Activated T-cell treated with anti-CD3 and anti-CD28 coated beads, Interleukin-2, amount 50 U/mL, for 72 hours (primary cell): ENCODE results near the gene TNRC6B. TPM values are rescaled to one million over a fixed set of nuclear protein-coding genes. Genes with fewer than 3 reads are reported as not detected.
"Not testable (repeated sequence)": the region's sequence is repeated elsewhere in the genome, so short reads cannot be mapped to it uniquely, and the experiment has no call there.

Experiments used
- ATAC-seq, 2 donors: fragments of 150-1000 bp; cut with Tn5 transposase; replicated peaks in 1 of 2; 2 replicates each; pipeline ENCODE4 v1.10.0; 2021; ENCODE audit warnings: moderate library complexity in 2 of 2, mild to moderate bottlenecking in 1 of 2
- DNase-seq, 2 donors: peaks; one replicate each; pipeline ENCODE4 v3.0.0; 2021 to 2022; ENCODE audit warnings: mixed read lengths in 1 of 2
- H3K27ac Mint-ChIP-seq: one replicate; pipeline ENCODE4 v1.8.0; 2022; ENCODE audit warnings: mild to moderate bottlenecking, moderate library complexity, mixed read lengths
- H3K27me3 Mint-ChIP-seq: one replicate; pipeline ENCODE4 v1.8.0; 2022; ENCODE audit warnings: low read depth, mixed read lengths
- H3K36me3 Mint-ChIP-seq, 2 donors: one replicate each; pipeline ENCODE4 v1.8.0; 2022; ENCODE audit warnings: mixed read lengths in 2 of 2, mild to moderate bottlenecking in 1 of 2; ENCODE audit not compliant: insufficient read depth in 2 of 2
- H3K4me1 Mint-ChIP-seq: one replicate; pipeline ENCODE4 v1.8.0; 2022; ENCODE audit warnings: low read depth, mixed read lengths
- H3K4me3 Mint-ChIP-seq, 2 donors: one replicate each; pipeline ENCODE4 v1.8.0; 2022; ENCODE audit warnings: mild to moderate bottlenecking in 2 of 2, mixed read lengths in 2 of 2, moderate library complexity in 2 of 2
- H3K9me3 Mint-ChIP-seq, 2 donors: one replicate each; pipeline ENCODE4 v1.8.0; 2022; ENCODE audit warnings: mixed read lengths in 2 of 2
- total RNA-seq, 2 donors: library from RNA; stranded (reverse); gene quantifications; one replicate each; pipeline ENCODE4 v1.2.3, GENCODE V29; 2022

Gene TNRC6B
- total RNA-seq, 2 donors from 2014 or later: 62.5 to 65.3 TPM

GRCh38 chr22:40190501-40190900, 12.8 kb downstream of the TNRC6B start:
- H3K36me3 Mint-ChIP-seq: peaks cover 2 to 5% of the 10 kb centered on the region in 2 donors

GRCh38 chr22:40193429-40194421, 16.0 kb downstream of the TNRC6B start:
- Mint-ChIP-seq H3K27me3 (no peaks in the 10 kb centered on the region), H3K36me3 (peaks cover 0 to 3% of the 10 kb centered on the region in 2 donors), H3K4me3 (no peak overlapping the region), H3K4me1 (peaks cover 88% of the 10 kb centered on the region), H3K9me3 (no peaks in the 10 kb centered on the region), H3K27ac (peak overlapping the region; percentile 22)
- ATAC-seq: no peak
- DNase-seq: no peak

More at GRCh38 chr22:40190501-40190900, 12.8 kb downstream of the TNRC6B start:
- DNase-seq (no peak), ATAC-seq (no peak)
- Mint-ChIP-seq H3K27me3 (no peaks in the 10 kb centered on the region), H3K4me1 (peaks cover 77% of the 10 kb centered on the region), H3K27ac (no peak overlapping the region), H3K9me3 (no peaks in the 10 kb centered on the region), H3K4me3 (no peak overlapping the region)

GRCh38 chr22:40194656-40195055, 16.9 kb downstream of the TNRC6B start:
- DNase-seq: no peak
- no peak for ATAC-seq
- H3K27me3 Mint-ChIP-seq: no peaks in the 10 kb centered on the region
- H3K27ac Mint-ChIP-seq: peak overlapping the region; percentile 22
- H3K9me3 Mint-ChIP-seq: no peaks in the 10 kb centered on the region
- peaks cover 91% of the 10 kb centered on the region for H3K4me1 Mint-ChIP-seq
- H3K36me3 Mint-ChIP-seq: peaks cover 0 to 3% of the 10 kb centered on the region in 2 donors
- H3K4me3 Mint-ChIP-seq: no peak overlapping the region

GRCh38 chr22:40196628-40197360, 19.1 kb downstream of the TNRC6B start:
- Mint-ChIP-seq H3K36me3 (no peaks in the 10 kb centered on the region), H3K9me3 (no peaks in the 10 kb centered on the region), H3K4me1 (peaks cover 90% of the 10 kb centered on the region), H3K4me3 (peak overlapping the region; percentile 56 to 75), H3K27ac (peak overlapping the region; percentile 90), H3K27me3 (no peaks in the 10 kb centered on the region)
- ATAC-seq (peak; percentile 94 to 97), DNase-seq (peak; percentile 49 to 61)

- H3K27ac Mint-ChIP-seq, ATAC-seq, H3K27me3 Mint-ChIP-seq, H3K36me3 Mint-ChIP-seq, DNase-seq, H3K9me3 Mint-ChIP-seq: not testable (repeated sequence)
- peaks cover 90% of the 10 kb centered on the region for H3K4me1 Mint-ChIP-seq
- H3K4me3 Mint-ChIP-seq: peak overlapping the region in 1 of 2 donors; percentile 56
Measured at GRCh38 chr22:40197421-40197820, 19.7 kb downstream of the TNRC6B start.

GRCh38 chr22:40198733-40199132, 21.0 kb downstream of the TNRC6B start:
- no peak for DNase-seq
- Mint-ChIP-seq H3K27me3 (no peaks in the 10 kb centered on the region), H3K4me1 (peaks cover 90% of the 10 kb centered on the region), H3K4me3 (no peak overlapping the region), H3K27ac (peak overlapping the region; percentile 48), H3K9me3 (no peaks in the 10 kb centered on the region), H3K36me3 (peaks cover 0 to 2% of the 10 kb centered on the region in 2 donors)
- ATAC-seq: no peak

GRCh38 chr22:40199223-40199622, 21.5 kb downstream of the TNRC6B start:
- ATAC-seq (no peak), DNase-seq (no peak)
- no peaks in the 10 kb centered on the region for H3K27me3 Mint-ChIP-seq
- no peaks in the 10 kb centered on the region for H3K9me3 Mint-ChIP-seq
- H3K4me1 Mint-ChIP-seq: peaks cover 90% of the 10 kb centered on the region
- peaks cover 0 to 2% of the 10 kb centered on the region in 2 donors for H3K36me3 Mint-ChIP-seq
- H3K27ac Mint-ChIP-seq: peak overlapping the region; percentile 66
- H3K4me3 Mint-ChIP-seq: no peak overlapping the region

GRCh38 chr22:40199852-40200251, 22.1 kb downstream of the TNRC6B start:
- ATAC-seq: no peak
- Mint-ChIP-seq H3K4me3 (no peak overlapping the region), H3K27ac (no peak overlapping the region), H3K27me3 (no peaks in the 10 kb centered on the region), H3K36me3 (peaks cover 0 to 2% of the 10 kb centered on the region in 2 donors), H3K4me1 (peaks cover 90% of the 10 kb centered on the region), H3K9me3 (no peaks in the 10 kb centered on the region)
- no peak for DNase-seq

- peak in 1 of 2 donors; percentile 17 for DNase-seq
- Mint-ChIP-seq H3K27me3 (no peaks in the 10 kb centered on the region), H3K4me1 (peaks cover 83% of the 10 kb centered on the region), H3K4me3 (no peak overlapping the region), H3K27ac (peak overlapping the region; percentile 70), H3K9me3 (no peaks in the 10 kb centered on the region), H3K36me3 (peaks cover 0 to 2% of the 10 kb centered on the region in 2 donors)
- ATAC-seq: no peak
Measured at GRCh38 chr22:40200795-40201530, 23.2 kb downstream of the TNRC6B start.

GRCh38 chr22:40202225-40202944, 24.7 kb downstream of the TNRC6B start:
- H3K27me3 Mint-ChIP-seq: no peaks in the 10 kb centered on the region
- no peak for DNase-seq
- ATAC-seq: no peak
- peaks cover 69% of the 10 kb centered on the region for H3K4me1 Mint-ChIP-seq
- peak overlapping the region in 1 of 2 donors; percentile 81 for H3K4me3 Mint-ChIP-seq
- H3K27ac Mint-ChIP-seq: peak overlapping the region; percentile 94
- H3K36me3 Mint-ChIP-seq: peaks cover 0 to 2% of the 10 kb centered on the region in 2 donors
- no peaks in the 10 kb centered on the region for H3K9me3 Mint-ChIP-seq

- H3K4me1 Mint-ChIP-seq: peaks cover 69% of the 10 kb centered on the region
- H3K4me3 Mint-ChIP-seq: peak overlapping the region; percentile 73 to 81
- DNase-seq (peak; percentile 39 to 41), ATAC-seq (peak; percentile 91 to 96)
- H3K27ac Mint-ChIP-seq: peak overlapping the region; percentile 94
- no peaks in the 10 kb centered on the region for H3K27me3 Mint-ChIP-seq
- H3K36me3 Mint-ChIP-seq: peaks cover 0 to 2% of the 10 kb centered on the region in 2 donors
- no peaks in the 10 kb centered on the region for H3K9me3 Mint-ChIP-seq
Measured at GRCh38 chr22:40203572-40203971, 25.8 kb downstream of the TNRC6B start.
